ENCODE results near the gene HSD11B2. TPM values are rescaled to one million over a fixed set of nuclear protein-coding genes. Genes with fewer than 3 reads are reported as not detected.

HSD11B2 gene
- total RNA-seq, 2 experiments from 2014 or later: not detected

DNA sequence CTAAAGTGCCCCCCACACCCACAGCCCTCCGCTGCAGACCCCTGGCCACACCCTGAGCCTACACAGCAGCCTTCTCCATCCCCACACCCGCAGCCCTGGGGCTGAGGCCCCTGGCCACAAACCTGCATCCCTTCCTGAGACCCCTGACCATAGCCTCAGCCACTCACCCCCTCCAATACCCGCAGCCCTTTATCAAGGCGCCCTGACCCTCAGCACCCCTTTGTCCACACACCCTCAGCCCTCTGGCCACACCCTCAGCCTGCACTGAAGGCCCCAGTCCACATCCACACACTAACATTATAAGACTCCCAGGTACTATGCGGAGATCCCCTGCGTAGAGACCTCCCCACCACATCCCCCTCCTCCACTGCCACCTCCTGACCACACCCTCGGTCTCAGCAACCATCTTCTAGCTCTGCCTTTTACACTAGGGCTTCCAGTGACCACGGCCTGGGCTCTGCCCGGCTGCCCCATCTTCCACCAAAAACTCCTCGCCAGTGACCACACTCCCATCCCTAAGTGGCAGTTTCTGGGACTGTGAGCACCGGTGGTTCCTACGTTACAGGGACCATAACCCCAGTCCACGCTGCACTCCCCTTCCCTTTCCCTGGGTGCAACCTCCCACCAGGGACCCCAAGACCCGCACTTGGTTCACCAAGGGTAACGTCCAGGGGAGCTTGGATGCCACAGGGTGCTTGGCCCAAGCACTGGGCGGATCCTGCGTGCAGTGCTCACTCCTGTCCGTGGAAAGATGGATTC, 38.4 kb upstream of the HSD11B2 start:
- no peak overlapping the region for H3K4me3 ChIP-seq (ENCODE audit: low read depth, low read length, poor library complexity, severe bottlenecking)
- H3K79me2 ChIP-seq (ENCODE audit: insufficient read depth, low read depth, low read length): no peaks in the 10 kb centered on the region
- H4K20me1 ChIP-seq (ENCODE audit: insufficient read depth, low read length): no peaks in the 10 kb centered on the region
- ChIA-PET CTCF (ENCODE audit: unreplicated experiment) (no interaction called here), POLR2A (no interaction called here)
- no peaks in the 10 kb centered on the region for H3K36me3 ChIP-seq (ENCODE audit: insufficient read depth, low read length)
- H3K9me2 ChIP-seq (ENCODE audit: insufficient read depth, low read length): no peaks in the 10 kb centered on the region
- no peak overlapping the region for H3K4me2 ChIP-seq (ENCODE audit: low read length)
- no peak for DNase-seq (ENCODE audit: low spot score)
- no peaks in the 10 kb centered on the region for H3K4me1 ChIP-seq (ENCODE audit: insufficient read depth, low read length, poor library complexity, severe bottlenecking)
- intact Hi-C loops (cut with micrococcal nuclease; ENCODE audit: unreplicated experiment): no loop called here
- no TSS peak for BruUV-seq (replicated peaks)
- H2AFZ ChIP-seq (ENCODE audit: low read length): no peak overlapping the region
- H3K9me3 ChIP-seq (ENCODE audit: low read length): no peaks in the 10 kb centered on the region
- TF ChIP-seq CTCF (conservative IDR thresholded peaks at IDR 0.05; ENCODE audit: low read length): no peak
- TF ChIP-seq EZH2phosphoT487 (IDR thresholded peaks at IDR 0.05; ENCODE audit: borderline replicate concordance, low read depth, low read length): no peak
- H3K27ac ChIP-seq (ENCODE audit: low read depth, low read length, poor library complexity, severe bottlenecking): no peak overlapping the region

- Histone ChIP-seq H4K20me1 (ENCODE audit: insufficient read depth, low read length) (no peaks in the 10 kb centered on the region), H3K79me2 (ENCODE audit: insufficient read depth, low read depth, low read length) (no peaks in the 10 kb centered on the region), H3K4me2 (ENCODE audit: low read length) (no peak within 1 kb of the TSS), H3K9me3 (ENCODE audit: low read length) (no peaks in the 10 kb centered on the region), H3K9me2 (ENCODE audit: insufficient read depth, low read length) (no peaks in the 10 kb centered on the region), H3K36me3 (ENCODE audit: insufficient read depth, low read length) (no peaks in the 10 kb centered on the region), H3K27ac (ENCODE audit: low read depth, low read length, poor library complexity, severe bottlenecking) (no peak within 1 kb of the TSS), H2AFZ (ENCODE audit: low read length) (no peak within 1 kb of the TSS), H3K4me1 (ENCODE audit: insufficient read depth, low read length, poor library complexity, severe bottlenecking) (no peaks in the 10 kb centered on the region), H3K4me3 (ENCODE audit: low read depth, low read length, poor library complexity, severe bottlenecking) (no peak within 1 kb of the TSS)
- BruUV-seq (replicated peaks): no TSS peak
- CTCF ChIA-PET (ENCODE audit: unreplicated experiment): no interaction called here
- intact Hi-C loops (cut with micrococcal nuclease; ENCODE audit: unreplicated experiment): no loop called here
- no peak for DNase-seq (ENCODE audit: low spot score)
- POLR2A ChIA-PET: interaction anchor here (0.6 kb wide), 1 partner anchor 111 kb away, joined by 3 read pairs; no protein-coding TSS in a partner anchor
- no peak for TF ChIP-seq CTCF (conservative IDR thresholded peaks at IDR 0.05; ENCODE audit: low read length)
- TF ChIP-seq EZH2phosphoT487 (IDR thresholded peaks at IDR 0.05; ENCODE audit: borderline replicate concordance, low read depth, low read length): no peak
These were observed 37.7 kb upstream of the HSD11B2 start, which contains the start of gene TPPP3 for GRCh38 chr16:67393111-67393787. TSS of gene TPPP3 (minus strand) at chr16:67393498. CDS start at chr16:67391111, 2,387 bp downstream.

DNA sequence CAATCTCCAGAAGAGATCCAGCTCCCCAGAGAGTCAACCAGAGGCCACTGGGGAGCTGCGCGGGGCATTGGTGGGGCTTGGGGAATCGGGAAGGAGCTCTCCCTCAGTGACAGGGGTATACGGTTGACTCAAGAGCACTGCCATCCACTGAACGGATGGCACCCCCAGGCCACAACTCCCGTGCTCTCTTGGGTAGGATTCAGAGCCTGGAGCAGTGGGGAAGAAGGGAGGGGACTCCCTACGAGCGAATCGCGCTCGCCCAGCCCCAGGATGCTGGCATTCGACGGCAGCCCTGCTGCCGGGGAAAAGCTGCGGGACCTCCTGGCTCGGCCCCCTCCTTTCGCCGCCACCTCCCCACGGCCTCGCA, 37.1 kb upstream of the HSD11B2 start:
- Histone ChIP-seq H2AFZ (ENCODE audit: low read length) (no peak overlapping the region), H3K9me2 (ENCODE audit: insufficient read depth, low read length) (no peaks in the 10 kb centered on the region), H3K4me2 (ENCODE audit: low read length) (no peak overlapping the region), H3K79me2 (ENCODE audit: insufficient read depth, low read depth, low read length) (no peaks in the 10 kb centered on the region), H3K9me3 (ENCODE audit: low read length) (no peaks in the 10 kb centered on the region), H3K36me3 (ENCODE audit: insufficient read depth, low read length) (no peaks in the 10 kb centered on the region), H3K4me1 (ENCODE audit: insufficient read depth, low read length, poor library complexity, severe bottlenecking) (no peaks in the 10 kb centered on the region), H3K4me3 (ENCODE audit: low read depth, low read length, poor library complexity, severe bottlenecking) (no peak overlapping the region), H4K20me1 (ENCODE audit: insufficient read depth, low read length) (no peaks in the 10 kb centered on the region), H3K27ac (ENCODE audit: low read depth, low read length, poor library complexity, severe bottlenecking) (no peak overlapping the region)
- no peak for DNase-seq (ENCODE audit: low spot score)
- CTCF ChIA-PET (ENCODE audit: unreplicated experiment): no interaction called here
- POLR2A ChIA-PET: interaction anchor here (0.6 kb wide), 1 partner anchor 112 kb away, joined by 3 read pairs; no protein-coding TSS in a partner anchor
- intact Hi-C loops (cut with micrococcal nuclease; ENCODE audit: unreplicated experiment): no loop called here
- no TSS peak for BruUV-seq (replicated peaks)
- TF ChIP-seq CTCF (conservative IDR thresholded peaks at IDR 0.05; ENCODE audit: low read length) (no peak), EZH2phosphoT487 (IDR thresholded peaks at IDR 0.05; ENCODE audit: borderline replicate concordance, low read depth, low read length) (no peak)

Data from OCI-LY7 (cell line).